K562 (cell line): ENCODE results near the gene STK11. TPM values are rescaled to one million over a fixed set of nuclear protein-coding genes. Genes with fewer than 3 reads are reported as not detected.
A peak's percentile ranks its signal among the peaks of the same experiment; 100 is the strongest.

Source experiments
- ARID2 ChIP-seq: fragments of 450-650 bp; IDR thresholded peaks from 2 replicates; pipeline ENCODE4 v1.6.1; 2017; ENCODE audit warnings: antibody characterized with exemption, mild to moderate bottlenecking
- CAMTA2 ChIP-seq: fragments of 250-450 bp; sonication (Bioruptor Pico); conservative IDR thresholded peaks from 2 replicates; pipeline ENCODE4 v1.5.1; 2022
- CREB1 ChIP-seq, 2 experiments: sonication (generic) in 1 of 2; formaldehyde crosslinking in 1 of 2; IDR thresholded peaks; 2 replicates each; pipeline versions ENCODE4 v1.6.1 to v1.8.0; 2012 to 2022; ENCODE audit warnings: inconsistent platforms in 1 of 2, mild to moderate bottlenecking in 1 of 2, missing genetic modification reagents in 1 of 2, moderate library complexity in 1 of 2
- FOXP1 ChIP-seq: sonication (generic); formaldehyde crosslinking; IDR thresholded peaks from 2 replicates; pipeline ENCODE4 v1.8.0; 2022; ENCODE audit warnings: mild to moderate bottlenecking, missing genetic modification reagents
- KDM4B ChIP-seq, 2 experiments: fragments of 450-650 bp in 1 of 2; sonication (generic) in 1 of 2; IDR thresholded peaks; 2 replicates each; pipeline ENCODE4 v1.6.1; 2016 to 2017; ENCODE audit warnings: borderline replicate concordance in 2 of 2, antibody characterized with exemption in 1 of 2, low read depth in 1 of 2, mild to moderate bottlenecking in 1 of 2
- MTA3 ChIP-seq: fragments of 450-650 bp; formaldehyde crosslinking; IDR thresholded peaks from 2 replicates; pipeline ENCODE4 v1.6.1; 2017; ENCODE audit warnings: mild to moderate bottlenecking, borderline replicate concordance
- POLR3G ChIP-seq: IDR thresholded peaks from 2 replicates; pipeline ENCODE4 v1.6.1; 2011; ENCODE audit not compliant: insufficient read length, insufficient replicate concordance; ENCODE audit errors: extremely low read depth
- ZNF324 ChIP-seq: fragments of 250-450 bp; sonication (Bioruptor Pico); IDR thresholded peaks from 2 replicates; pipeline ENCODE4 v1.4.0; 2020; ENCODE audit warnings: mild to moderate bottlenecking
- ZNF561 ChIP-seq: fragments of 450-650 bp; formaldehyde crosslinking; conservative IDR thresholded peaks from 2 replicates; pipeline ENCODE4 v1.4.0; 2020; ENCODE audit warnings: mild to moderate bottlenecking, moderate library complexity
- polyA plus RNA-seq, 8 experiments: library from polyadenylated mRNA; depleted of rRNA in 4 of 8; stranded (reverse) in 5 of 8; unstranded in 3 of 8; fragments of >200 nt; fragmentation: Nextera tagmentation in 2 of 8; fragmentation: Illumina TruSeq in 1 of 8; extraction: Ambion mirVana in 2 of 8; extraction: Trizol in 1 of 8; gene quantifications; 2 replicates each; pipeline versions ENCODE4 v1.2.1 to v1.2.3, GENCODE V29; 2011 to 2014; ENCODE audit warnings: inconsistent platforms in 1 of 8, missing spikeins in 1 of 8
- total RNA-seq, 7 experiments: library from RNA; depleted of rRNA in 6 of 7; stranded (reverse); fragments of >200 nt in 6 of 7; fragmentation: Illumina TruSeq in 2 of 7; extraction: Trizol in 2 of 7; gene quantifications; 2 replicates each; pipeline versions ENCODE4 v1.2.1 to v1.2.3, GENCODE V29; 2011 to 2021; ENCODE audit warnings: low replicate concordance in 1 of 7
- TF ChIP-seq, protein P1 (sequence below): fragments of 250-450 bp; sonication (Bioruptor Pico); IDR thresholded peaks from 2 replicates; pipeline ENCODE4 v1.8.0; 2021; ENCODE audit warnings: moderate library complexity, mild to moderate bottlenecking, inconsistent platforms
- TF ChIP-seq, protein P2 (sequence below): fragments of 450-650 bp; IDR thresholded peaks from 2 replicates; pipeline ENCODE4 v1.6.1; 2016; ENCODE audit warnings: low read depth, mild to moderate bottlenecking, moderate library complexity
- TF ChIP-seq, protein P3 (sequence below): fragments of 450-650 bp; formaldehyde crosslinking; IDR thresholded peaks from 2 replicates; pipeline ENCODE4 v1.4.0; 2020; ENCODE audit warnings: mild to moderate bottlenecking, moderate library complexity
- TF ChIP-seq, protein P4 (sequence below): sonication (generic); formaldehyde crosslinking; IDR thresholded peaks from 2 replicates; pipeline ENCODE4 v1.8.0; 2023; ENCODE audit warnings: missing genetic modification reagents, mild to moderate bottlenecking, borderline replicate concordance
- TF ChIP-seq, protein P5 (sequence below): IDR thresholded peaks from 2 replicates; pipeline ENCODE4 v1.6.1; 2014; ENCODE audit warnings: antibody characterized with exemption

STK11 gene
- total and polyA plus RNA-seq, 9 of the 15 experiments (the other 6 are each of a cell fraction or from before 2014, with no cell fraction given) = 0.15 to 96.5 (median 31.7) TPM

DNA sequence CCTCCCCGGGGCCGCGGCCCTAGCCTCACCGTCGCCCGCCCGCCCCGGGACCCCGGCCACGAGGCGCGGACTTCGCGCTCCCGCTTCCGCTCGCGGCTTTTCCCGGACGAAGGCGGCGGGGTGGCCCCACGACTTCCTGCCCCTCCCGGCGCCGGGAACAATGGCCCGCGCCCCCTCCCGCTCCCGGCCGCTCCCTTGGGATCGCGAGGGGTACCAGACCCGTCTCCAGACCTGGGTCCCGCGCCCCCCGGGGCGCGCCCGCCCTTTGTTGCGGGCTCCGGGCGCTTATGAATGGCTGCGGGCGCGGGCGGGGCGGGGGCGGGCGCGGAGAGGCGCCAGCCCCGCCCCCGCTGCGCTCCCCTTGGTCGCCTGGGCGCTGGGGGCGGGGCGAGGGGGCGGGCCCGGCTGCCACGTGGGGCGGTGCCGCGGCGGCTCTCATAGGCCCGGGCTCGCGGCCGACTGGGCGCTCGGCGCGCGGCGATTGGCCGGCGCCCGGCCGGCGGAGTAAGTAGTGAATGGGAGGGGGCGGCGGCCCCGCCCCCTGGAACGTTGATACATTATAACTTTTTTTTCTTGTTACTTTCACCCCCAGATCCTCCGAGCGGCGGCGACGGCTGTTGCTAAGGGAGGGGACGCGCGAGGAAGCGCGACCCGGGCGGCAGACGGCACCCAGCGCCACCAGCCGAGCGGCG, 43.9 kb downstream of the STK11 start (continued):
- TF ChIP-seq, protein P1, sequence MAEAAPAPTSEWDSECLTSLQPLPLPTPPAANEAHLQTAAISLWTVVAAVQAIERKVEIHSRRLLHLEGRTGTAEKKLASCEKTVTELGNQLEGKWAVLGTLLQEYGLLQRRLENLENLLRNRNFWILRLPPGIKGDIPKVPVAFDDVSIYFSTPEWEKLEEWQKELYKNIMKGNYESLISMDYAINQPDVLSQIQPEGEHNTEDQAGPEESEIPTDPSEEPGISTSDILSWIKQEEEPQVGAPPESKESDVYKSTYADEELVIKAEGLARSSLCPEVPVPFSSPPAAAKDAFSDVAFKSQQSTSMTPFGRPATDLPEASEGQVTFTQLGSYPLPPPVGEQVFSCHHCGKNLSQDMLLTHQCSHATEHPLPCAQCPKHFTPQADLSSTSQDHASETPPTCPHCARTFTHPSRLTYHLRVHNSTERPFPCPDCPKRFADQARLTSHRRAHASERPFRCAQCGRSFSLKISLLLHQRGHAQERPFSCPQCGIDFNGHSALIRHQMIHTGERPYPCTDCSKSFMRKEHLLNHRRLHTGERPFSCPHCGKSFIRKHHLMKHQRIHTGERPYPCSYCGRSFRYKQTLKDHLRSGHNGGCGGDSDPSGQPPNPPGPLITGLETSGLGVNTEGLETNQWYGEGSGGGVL (CRISPR knock-in tag) = no peak
- TF ChIP-seq ZNF561 (no peak), FOXP1 (peak; percentile 81; the same call in 1 of the 2 replicates), CREB1 (IDR thresholded peaks at IDR 0.05) (no peak; the same call in 1 of the 2 replicates), CREB1 (CRISPR knock-in tag; IDR thresholded peaks at IDR 0.05) (no peak), POLR3G (no peak), CAMTA2 (CRISPR knock-in tag) (no peak), ARID2 (no peak), ZNF324 (CRISPR knock-in tag) (no peak), KDM4B (IDR thresholded peaks at IDR 0.05; ENCODE audit: borderline replicate concordance in 2 of 2, low read depth in 1 of 2) (no peak), MTA3 (no peak; the same call in 1 of the 2 replicates)
- TF ChIP-seq, protein P2, sequence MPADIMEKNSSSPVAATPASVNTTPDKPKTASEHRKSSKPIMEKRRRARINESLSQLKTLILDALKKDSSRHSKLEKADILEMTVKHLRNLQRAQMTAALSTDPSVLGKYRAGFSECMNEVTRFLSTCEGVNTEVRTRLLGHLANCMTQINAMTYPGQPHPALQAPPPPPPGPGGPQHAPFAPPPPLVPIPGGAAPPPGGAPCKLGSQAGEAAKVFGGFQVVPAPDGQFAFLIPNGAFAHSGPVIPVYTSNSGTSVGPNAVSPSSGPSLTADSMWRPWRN = no peak
- TF ChIP-seq, protein P3, sequence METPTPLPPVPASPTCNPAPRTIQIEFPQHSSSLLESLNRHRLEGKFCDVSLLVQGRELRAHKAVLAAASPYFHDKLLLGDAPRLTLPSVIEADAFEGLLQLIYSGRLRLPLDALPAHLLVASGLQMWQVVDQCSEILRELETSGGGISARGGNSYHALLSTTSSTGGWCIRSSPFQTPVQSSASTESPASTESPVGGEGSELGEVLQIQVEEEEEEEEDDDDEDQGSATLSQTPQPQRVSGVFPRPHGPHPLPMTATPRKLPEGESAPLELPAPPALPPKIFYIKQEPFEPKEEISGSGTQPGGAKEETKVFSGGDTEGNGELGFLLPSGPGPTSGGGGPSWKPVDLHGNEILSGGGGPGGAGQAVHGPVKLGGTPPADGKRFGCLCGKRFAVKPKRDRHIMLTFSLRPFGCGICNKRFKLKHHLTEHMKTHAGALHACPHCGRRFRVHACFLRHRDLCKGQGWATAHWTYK (CRISPR knock-in tag) = no peak
- TF ChIP-seq, protein P4, sequence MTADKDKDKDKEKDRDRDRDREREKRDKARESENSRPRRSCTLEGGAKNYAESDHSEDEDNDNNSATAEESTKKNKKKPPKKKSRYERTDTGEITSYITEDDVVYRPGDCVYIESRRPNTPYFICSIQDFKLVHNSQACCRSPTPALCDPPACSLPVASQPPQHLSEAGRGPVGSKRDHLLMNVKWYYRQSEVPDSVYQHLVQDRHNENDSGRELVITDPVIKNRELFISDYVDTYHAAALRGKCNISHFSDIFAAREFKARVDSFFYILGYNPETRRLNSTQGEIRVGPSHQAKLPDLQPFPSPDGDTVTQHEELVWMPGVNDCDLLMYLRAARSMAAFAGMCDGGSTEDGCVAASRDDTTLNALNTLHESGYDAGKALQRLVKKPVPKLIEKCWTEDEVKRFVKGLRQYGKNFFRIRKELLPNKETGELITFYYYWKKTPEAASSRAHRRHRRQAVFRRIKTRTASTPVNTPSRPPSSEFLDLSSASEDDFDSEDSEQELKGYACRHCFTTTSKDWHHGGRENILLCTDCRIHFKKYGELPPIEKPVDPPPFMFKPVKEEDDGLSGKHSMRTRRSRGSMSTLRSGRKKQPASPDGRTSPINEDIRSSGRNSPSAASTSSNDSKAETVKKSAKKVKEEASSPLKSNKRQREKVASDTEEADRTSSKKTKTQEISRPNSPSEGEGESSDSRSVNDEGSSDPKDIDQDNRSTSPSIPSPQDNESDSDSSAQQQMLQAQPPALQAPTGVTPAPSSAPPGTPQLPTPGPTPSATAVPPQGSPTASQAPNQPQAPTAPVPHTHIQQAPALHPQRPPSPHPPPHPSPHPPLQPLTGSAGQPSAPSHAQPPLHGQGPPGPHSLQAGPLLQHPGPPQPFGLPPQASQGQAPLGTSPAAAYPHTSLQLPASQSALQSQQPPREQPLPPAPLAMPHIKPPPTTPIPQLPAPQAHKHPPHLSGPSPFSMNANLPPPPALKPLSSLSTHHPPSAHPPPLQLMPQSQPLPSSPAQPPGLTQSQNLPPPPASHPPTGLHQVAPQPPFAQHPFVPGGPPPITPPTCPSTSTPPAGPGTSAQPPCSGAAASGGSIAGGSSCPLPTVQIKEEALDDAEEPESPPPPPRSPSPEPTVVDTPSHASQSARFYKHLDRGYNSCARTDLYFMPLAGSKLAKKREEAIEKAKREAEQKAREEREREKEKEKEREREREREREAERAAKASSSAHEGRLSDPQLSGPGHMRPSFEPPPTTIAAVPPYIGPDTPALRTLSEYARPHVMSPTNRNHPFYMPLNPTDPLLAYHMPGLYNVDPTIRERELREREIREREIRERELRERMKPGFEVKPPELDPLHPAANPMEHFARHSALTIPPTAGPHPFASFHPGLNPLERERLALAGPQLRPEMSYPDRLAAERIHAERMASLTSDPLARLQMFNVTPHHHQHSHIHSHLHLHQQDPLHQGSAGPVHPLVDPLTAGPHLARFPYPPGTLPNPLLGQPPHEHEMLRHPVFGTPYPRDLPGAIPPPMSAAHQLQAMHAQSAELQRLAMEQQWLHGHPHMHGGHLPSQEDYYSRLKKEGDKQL (CRISPR knock-in tag) = no peak
- TF ChIP-seq, protein P5, sequence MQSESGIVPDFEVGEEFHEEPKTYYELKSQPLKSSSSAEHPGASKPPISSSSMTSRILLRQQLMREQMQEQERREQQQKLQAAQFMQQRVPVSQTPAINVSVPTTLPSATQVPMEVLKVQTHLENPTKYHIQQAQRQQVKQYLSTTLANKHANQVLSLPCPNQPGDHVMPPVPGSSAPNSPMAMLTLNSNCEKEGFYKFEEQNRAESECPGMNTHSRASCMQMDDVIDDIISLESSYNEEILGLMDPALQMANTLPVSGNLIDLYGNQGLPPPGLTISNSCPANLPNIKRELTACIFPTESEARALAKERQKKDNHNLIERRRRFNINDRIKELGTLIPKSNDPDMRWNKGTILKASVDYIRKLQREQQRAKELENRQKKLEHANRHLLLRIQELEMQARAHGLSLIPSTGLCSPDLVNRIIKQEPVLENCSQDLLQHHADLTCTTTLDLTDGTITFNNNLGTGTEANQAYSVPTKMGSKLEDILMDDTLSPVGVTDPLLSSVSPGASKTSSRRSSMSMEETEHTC = no peak
